Measurements from ENCODE around the gene JMJD4.

DNA sequence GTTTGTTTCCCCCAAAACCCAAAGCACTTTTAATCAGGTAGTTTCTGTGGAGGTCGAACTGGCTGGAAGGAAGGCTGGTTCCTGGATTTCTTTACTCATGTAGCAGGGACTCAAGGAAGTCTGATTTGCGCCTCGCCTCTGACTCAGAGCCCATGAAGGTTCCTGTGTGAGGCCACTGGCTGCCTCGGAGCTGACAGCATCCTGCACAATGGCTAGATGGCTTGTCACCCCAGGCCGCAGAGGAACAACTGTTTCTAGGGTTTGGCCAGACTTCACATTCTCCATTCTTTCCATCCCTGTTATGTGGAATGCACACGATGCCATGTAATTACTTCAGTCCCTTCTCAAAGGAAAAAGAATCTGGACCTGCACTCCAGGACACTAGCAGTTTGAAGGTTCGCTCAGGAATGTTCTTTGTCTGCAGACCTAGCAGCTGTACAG lies 41.2 kb upstream of the JMJD4 start:
- TF ChIP-seq, protein P1, sequence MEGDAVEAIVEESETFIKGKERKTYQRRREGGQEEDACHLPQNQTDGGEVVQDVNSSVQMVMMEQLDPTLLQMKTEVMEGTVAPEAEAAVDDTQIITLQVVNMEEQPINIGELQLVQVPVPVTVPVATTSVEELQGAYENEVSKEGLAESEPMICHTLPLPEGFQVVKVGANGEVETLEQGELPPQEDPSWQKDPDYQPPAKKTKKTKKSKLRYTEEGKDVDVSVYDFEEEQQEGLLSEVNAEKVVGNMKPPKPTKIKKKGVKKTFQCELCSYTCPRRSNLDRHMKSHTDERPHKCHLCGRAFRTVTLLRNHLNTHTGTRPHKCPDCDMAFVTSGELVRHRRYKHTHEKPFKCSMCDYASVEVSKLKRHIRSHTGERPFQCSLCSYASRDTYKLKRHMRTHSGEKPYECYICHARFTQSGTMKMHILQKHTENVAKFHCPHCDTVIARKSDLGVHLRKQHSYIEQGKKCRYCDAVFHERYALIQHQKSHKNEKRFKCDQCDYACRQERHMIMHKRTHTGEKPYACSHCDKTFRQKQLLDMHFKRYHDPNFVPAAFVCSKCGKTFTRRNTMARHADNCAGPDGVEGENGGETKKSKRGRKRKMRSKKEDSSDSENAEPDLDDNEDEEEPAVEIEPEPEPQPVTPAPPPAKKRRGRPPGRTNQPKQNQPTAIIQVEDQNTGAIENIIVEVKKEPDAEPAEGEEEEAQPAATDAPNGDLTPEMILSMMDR (IDR thresholded peaks at IDR 0.05): no peak
- no peak for TF ChIP-seq POLR2A (IDR thresholded peaks at IDR 0.05)

Measured in heart left ventricle (tissue), 13 donors.